Endothelial cell of umbilical vein (primary cell): ENCODE measurements around the gene ETHE1. TPM values are rescaled to one million over a fixed set of nuclear protein-coding genes. Genes with fewer than 3 reads are reported as not detected.

ENCODE experiments used
- BruUV-seq: library from RNA; stranded (reverse); fragments of 400-500 nt; replicated peaks from 2 replicates; lab custom pipeline; 2021; lab: Mats Ljungman, UMichigan
- CTCF ChIA-PET: fragments of 300-600, 350-600 bp; sonication (Branson Sonifier 250); formaldehyde crosslinking; loops from one replicate; lab custom pipeline; 2021; ENCODE audit warnings: antibody characterized with exemption, inconsistent platforms; lab: Charles Lee
- POLR2A ChIA-PET: fragments of 300-600, 350-600 bp; sonication (Branson Sonifier 250); formaldehyde crosslinking; loops from one replicate; lab custom pipeline; 2021; ENCODE audit warnings: antibody characterized with exemption, inconsistent platforms; lab: Charles Lee
- DNase-seq: peaks from one replicate; pipeline ENCODE4 v3.0.0-alpha.2; 2011; ENCODE audit warnings: low read depth, low spot score
- FAIRE-seq: peaks from 2 replicates; lab custom pipeline; 2011; peaks lifted over from hg19 to GRCh38; lab: Jason Lieb, UNC
- H2AFZ ChIP-seq: 2 replicates; pipeline ENCODE4 v1.6.0; 2012; ENCODE audit warnings: low read depth, low read length, control low read depth, inconsistent platforms
- H3K27ac ChIP-seq: 2 replicates; pipeline ENCODE4 v1.5.1; 2011; ENCODE audit warnings: low read depth, mild to moderate bottlenecking, control low read depth, low read length, moderate library complexity; ENCODE audit not compliant: insufficient read depth
- H3K27me3 ChIP-seq, 2 experiments: 2 replicates each; pipeline versions ENCODE4 v1.6.0 to v1.6.1; 2011; ENCODE audit warnings: low read length in 2 of 2, mixed read lengths in 1 of 2; ENCODE audit not compliant: control insufficient read depth in 2 of 2, insufficient read depth in 2 of 2
- H3K36me3 ChIP-seq, 2 experiments: 2 replicates in 1 of 2; 3 replicates in 1 of 2; pipeline ENCODE4 v1.5.1; 2011; ENCODE audit warnings: low read length in 2 of 2, mild to moderate bottlenecking in 1 of 2, moderate library complexity in 1 of 2; ENCODE audit not compliant: control insufficient read depth in 2 of 2, insufficient read depth in 2 of 2; ENCODE audit errors: extremely low read depth in 1 of 2
- H3K4me1 ChIP-seq: 3 replicates; pipeline ENCODE4 v1.5.1; 2011; ENCODE audit warnings: mild to moderate bottlenecking, low read length; ENCODE audit not compliant: control insufficient read depth, insufficient read depth; ENCODE audit errors: extremely low read depth
- H3K4me2 ChIP-seq: 2 replicates; pipeline ENCODE4 v1.6.1; 2011; ENCODE audit warnings: low read length, control low read depth, mixed read lengths; ENCODE audit not compliant: insufficient read depth
- H3K4me3 ChIP-seq, 3 experiments: fragments of 200-600 bp in 1 of 3; sonication (generic), shearing (Covaris generic) in 1 of 3; replicated peaks in 1 of 3; 2 replicates each; pipeline ENCODE4 v1.5.1; 2011 to 2016; ENCODE audit warnings: control low read depth in 3 of 3, low read length in 3 of 3, mild to moderate bottlenecking in 2 of 3, inconsistent platforms in 1 of 3, low read depth in 1 of 3, moderate library complexity in 1 of 3; ENCODE audit not compliant: insufficient read depth in 1 of 3
- H3K79me2 ChIP-seq: 2 replicates; pipeline ENCODE4 v1.6.0; 2012; ENCODE audit warnings: low read length, inconsistent platforms; ENCODE audit not compliant: control insufficient read depth, insufficient read depth
- H3K9ac ChIP-seq: replicated peaks from 2 replicates; pipeline ENCODE3; 2011; ENCODE audit warnings: low read length, control low read depth; ENCODE audit not compliant: insufficient read depth; ENCODE audit errors: extremely low read depth
- H3K9me1 ChIP-seq: replicated peaks from 3 replicates; pipeline ENCODE4 v1.6.0; 2011; ENCODE audit warnings: mild to moderate bottlenecking, low read length; ENCODE audit not compliant: control insufficient read depth, insufficient read depth; ENCODE audit errors: extremely low read depth
- H3K9me3 ChIP-seq: replicated peaks from 2 replicates; pipeline ENCODE4 v1.5.1; 2012; ENCODE audit warnings: low read length, inconsistent platforms; ENCODE audit not compliant: control insufficient read depth, insufficient read depth
- H4K20me1 ChIP-seq: replicated peaks from 2 replicates; pipeline ENCODE3; 2011; ENCODE audit warnings: mild to moderate bottlenecking, low read length; ENCODE audit not compliant: control insufficient read depth, insufficient read depth; ENCODE audit errors: extremely low read depth
- EZH2 ChIP-seq: IDR thresholded peaks from 2 replicates; pipeline ENCODE4 v1.6.1; 2012; ENCODE audit warnings: borderline replicate concordance, low read depth, mild to moderate bottlenecking, moderate library complexity, low read length, inconsistent platforms; ENCODE audit not compliant: severe bottlenecking
- FOS ChIP-seq: IDR thresholded peaks from 2 replicates; pipeline ENCODE4 v1.6.1; 2011; ENCODE audit warnings: mild to moderate bottlenecking, low read length, moderate library complexity, borderline replicate concordance; ENCODE audit not compliant: insufficient read depth
- GATA2 ChIP-seq: IDR thresholded peaks from 2 replicates; pipeline ENCODE4 v1.7.0; 2011; ENCODE audit warnings: low read depth, mild to moderate bottlenecking, moderate library complexity, mixed read lengths, low read length; ENCODE audit not compliant: insufficient read length, insufficient read depth
- JUN ChIP-seq: IDR thresholded peaks from 2 replicates; pipeline ENCODE4 v1.6.1; 2011; ENCODE audit warnings: borderline replicate concordance, low read depth; ENCODE audit not compliant: insufficient read length, insufficient read depth
- MYC ChIP-seq: IDR thresholded peaks from one replicate; pipeline ENCODE4 v1.6.1; 2011; ENCODE audit warnings: mild to moderate bottlenecking, low read depth, low read length
- POLR2A ChIP-seq: IDR thresholded peaks from 2 replicates; pipeline ENCODE4 v1.6.1; 2012; ENCODE audit warnings: low read depth, mild to moderate bottlenecking, control low read depth, low read length
- POLR2AphosphoS5 ChIP-seq: IDR thresholded peaks from 2 replicates; pipeline ENCODE4 v1.6.1; 2012; ENCODE audit warnings: low read depth, mild to moderate bottlenecking, control low read depth, low read length, moderate library complexity; ENCODE audit not compliant: insufficient read depth
- dilution Hi-C: fragments of 300-500 bp; cut with MboI; formaldehyde crosslinking; loops from one replicate; pipeline ENCODE4 v1.15.0; 2019; ENCODE audit warnings: low sequenced_read_pairs; ENCODE audit not compliant: extremely low pct_ligation_motif_present
- intact Hi-C: fragments of 100-400 bp; cut with micrococcal nuclease; formaldehyde crosslinking; loops from one replicate; pipeline ENCODE4 v1.10.0; 2022
- polyA plus RNA-seq, 4 experiments: library from polyadenylated mRNA; depleted of rRNA in 3 of 4; stranded (reverse) in 3 of 4; unstranded in 1 of 4; fragments of >200 nt; gene quantifications; 2 replicates each; pipeline versions ENCODE4 v1.2.1 to v1.2.3, GENCODE V29; 2011 to 2012; ENCODE audit warnings: missing spikeins in 1 of 4
- total RNA-seq: library from RNA; stranded (reverse); gene quantifications from 2 replicates; pipeline ENCODE4 v1.2.3, GENCODE V29; 2021
- TF ChIP-seq, protein P1 (sequence below): IDR thresholded peaks from 2 replicates; pipeline ENCODE4 v1.6.1; 2011; ENCODE audit not compliant: insufficient read depth, insufficient read length
- TF ChIP-seq, protein P2 (sequence below), 2 donors: IDR thresholded peaks; 1 replicate in 1 of 2; 2 replicates in 1 of 2; pipeline ENCODE4 v1.5.1; 2011; ENCODE audit warnings: low read length in 2 of 2, mild to moderate bottlenecking in 2 of 2, moderate library complexity in 2 of 2, control low read depth in 1 of 2, inconsistent platforms in 1 of 2, low read depth in 1 of 2; ENCODE audit not compliant: insufficient read depth in 1 of 2; ENCODE audit errors: extremely low read depth in 1 of 2

The ETHE1 gene
- total and polyA plus RNA-seq, 2 donors (not counting 3 experiments of a cell fraction or from before 2014, with no cell fraction given), result 34.5 to 124 TPM

DNA sequence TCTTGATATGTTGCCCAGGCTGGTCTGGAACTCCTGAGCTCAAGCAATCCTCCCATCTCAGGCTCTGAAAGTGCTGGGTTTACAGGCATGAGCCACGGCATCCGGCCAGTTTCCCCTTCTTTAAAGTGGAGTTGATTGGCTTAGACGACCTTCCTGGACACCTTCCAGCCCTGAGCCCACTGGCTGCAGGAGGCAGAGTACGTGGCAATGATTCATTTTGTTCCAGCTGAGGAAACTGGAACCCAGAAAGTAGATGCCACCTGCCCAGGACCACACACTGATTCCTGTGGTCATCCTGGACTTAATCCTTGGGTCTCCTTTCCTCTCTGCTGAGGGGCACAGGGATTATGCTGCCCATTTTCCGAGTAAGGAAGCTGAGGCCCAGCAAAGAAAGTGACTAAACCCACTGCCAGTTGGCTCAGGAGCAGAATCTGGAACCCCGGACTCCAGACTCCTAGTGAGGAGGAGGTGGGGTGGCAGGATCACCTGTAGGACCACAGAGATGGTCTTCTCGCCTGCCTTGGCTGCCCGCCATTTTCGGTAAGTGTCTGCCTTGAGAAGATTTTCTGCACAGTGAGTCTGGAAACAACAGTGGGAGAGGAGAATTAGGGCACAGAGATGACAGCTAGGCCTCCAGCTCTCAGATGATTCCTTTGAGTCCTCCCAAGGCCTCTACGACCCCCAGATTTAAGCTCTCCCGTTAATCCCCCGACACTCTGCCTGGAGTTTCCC is 47.6 kb upstream of the ETHE1 start:
- Histone ChIP-seq H3K27ac (peak overlapping the region; percentile 73), H4K20me1 (no peaks in the 10 kb centered on the region), H3K79me2 (no peaks in the 10 kb centered on the region), H3K4me1 (peaks cover 7% of the 10 kb centered on the region), H2AFZ (peak overlapping the region; percentile 49), H3K4me2 (peak overlapping the region; percentile 78), H3K36me3 (no peaks in the 10 kb centered on the region), H3K9ac (peak overlapping the region; percentile 87), H3K4me3 (peak overlapping the region; percentile 52 to 86 (median 79)), H3K9me1 (no peaks in the 10 kb centered on the region), H3K9me3 (no peaks in the 10 kb centered on the region), H3K27me3 (no peaks in the 10 kb centered on the region)
- CTCF ChIA-PET, result interaction anchor here (0.5 to 4.2 kb wide), 9 partner anchors 10 to 258 kb away, joined by 3 to 31 read pairs (median 4); partner anchors contain the start of genes IRGQ and ZNF576
- intact Hi-C loops (loop anchor here (1.0 kb wide), 3 partner anchors 22 to 45 kb away; partner anchors contain the start of genes IRGQ, ZNF428 and ZNF576), dilution Hi-C loops (no loop called here)
- FAIRE-seq (peak; percentile 94), DNase-seq (peak; percentile 73)
- TF ChIP-seq JUN, result no peak
- TF ChIP-seq, protein P1, sequence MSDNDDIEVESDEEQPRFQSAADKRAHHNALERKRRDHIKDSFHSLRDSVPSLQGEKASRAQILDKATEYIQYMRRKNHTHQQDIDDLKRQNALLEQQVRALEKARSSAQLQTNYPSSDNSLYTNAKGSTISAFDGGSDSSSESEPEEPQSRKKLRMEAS, result no peak
- TF ChIP-seq POLR2A, result no peak
- TF ChIP-seq GATA2, result no peak
- TF ChIP-seq, protein P2, sequence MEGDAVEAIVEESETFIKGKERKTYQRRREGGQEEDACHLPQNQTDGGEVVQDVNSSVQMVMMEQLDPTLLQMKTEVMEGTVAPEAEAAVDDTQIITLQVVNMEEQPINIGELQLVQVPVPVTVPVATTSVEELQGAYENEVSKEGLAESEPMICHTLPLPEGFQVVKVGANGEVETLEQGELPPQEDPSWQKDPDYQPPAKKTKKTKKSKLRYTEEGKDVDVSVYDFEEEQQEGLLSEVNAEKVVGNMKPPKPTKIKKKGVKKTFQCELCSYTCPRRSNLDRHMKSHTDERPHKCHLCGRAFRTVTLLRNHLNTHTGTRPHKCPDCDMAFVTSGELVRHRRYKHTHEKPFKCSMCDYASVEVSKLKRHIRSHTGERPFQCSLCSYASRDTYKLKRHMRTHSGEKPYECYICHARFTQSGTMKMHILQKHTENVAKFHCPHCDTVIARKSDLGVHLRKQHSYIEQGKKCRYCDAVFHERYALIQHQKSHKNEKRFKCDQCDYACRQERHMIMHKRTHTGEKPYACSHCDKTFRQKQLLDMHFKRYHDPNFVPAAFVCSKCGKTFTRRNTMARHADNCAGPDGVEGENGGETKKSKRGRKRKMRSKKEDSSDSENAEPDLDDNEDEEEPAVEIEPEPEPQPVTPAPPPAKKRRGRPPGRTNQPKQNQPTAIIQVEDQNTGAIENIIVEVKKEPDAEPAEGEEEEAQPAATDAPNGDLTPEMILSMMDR (IDR thresholded peaks at IDR 0.05; ENCODE audit: extremely low read depth in 1 of 2, insufficient read depth in 1 of 2, low read depth in 1 of 2, low read length in 2 of 2), result no peak
- TF ChIP-seq FOS, result no peak
- no peak for TF ChIP-seq MYC
- TF ChIP-seq EZH2, result no peak
- TF ChIP-seq POLR2AphosphoS5, result no peak
- POLR2A ChIA-PET, result interaction anchor here (0.6 kb wide), 1 partner anchor 41 kb away, joined by 3 read pairs; no protein-coding TSS in a partner anchor
- TSS peak; percentile 97 for BruUV-seq
